Muscle of leg (tissue), 11 donors: Measurements from ENCODE around the gene PINK1. TPM values are rescaled to one million over a fixed set of nuclear protein-coding genes. Genes with fewer than 3 reads are reported as not detected.

Experiments used
- DNase-seq: peaks from one replicate; pipeline ENCODE4 v3.0.0; 2013
- H3K27ac ChIP-seq: one replicate; pipeline ENCODE4 v1.5.1; 2013; ENCODE audit warnings: mild to moderate bottlenecking, low read length, control low read depth
- H3K27me3 ChIP-seq: one replicate; pipeline ENCODE4 v1.6.1; 2013; ENCODE audit warnings: low read length; ENCODE audit not compliant: control insufficient read depth, insufficient read depth
- H3K36me3 ChIP-seq: one replicate; pipeline ENCODE4 v1.6.1; 2013; ENCODE audit warnings: low read length; ENCODE audit not compliant: control insufficient read depth, insufficient read depth
- H3K4me1 ChIP-seq: one replicate; pipeline ENCODE4 v1.6.1; 2013; ENCODE audit warnings: low read length; ENCODE audit not compliant: control insufficient read depth, insufficient read depth
- H3K4me3 ChIP-seq: one replicate; pipeline ENCODE4 v1.5.1; 2013; ENCODE audit warnings: low read length, control low read depth
- H3K9me3 ChIP-seq: replicated peaks from 2 replicates; pipeline ENCODE4 v1.6.1; 2013; ENCODE audit warnings: low read depth, low read length; ENCODE audit not compliant: control insufficient read depth
- WGBS: methylation state at CpG from one replicate; pipeline ENCODE4 v1.1.5; 2013; ENCODE audit warnings: missing lambda C conversion rate; ENCODE audit not compliant: insufficient coverage; 5-methylcytosine and 5-hydroxymethylcytosine counted together
- polyA plus RNA-seq, 8 donors: library from polyadenylated mRNA; unstranded; fragments of 120-200 nt; gene quantifications; one replicate each; pipeline versions ENCODE4 v1.2.1 to v1.2.3, GENCODE V29; 2013; ENCODE audit warnings: inconsistent platforms in 1 of 8, low replicate concordance in 1 of 8; ENCODE audit not compliant: insufficient read length in 8 of 8, insufficient read depth in 1 of 8
- total RNA-seq: library from RNA; stranded (reverse); fragments of 120-200 nt; gene quantifications from one replicate; pipeline ENCODE4 v1.2.4, GENCODE V29; 2013

The PINK1 gene
- total and polyA plus RNA-seq, 9 donors, result 35.5 to 47.5 (median 40.5) TPM

GRCh38 chr1:20658166-20658915, 25.1 kb downstream of the PINK1 start:
- Histone ChIP-seq H3K27me3 (no peaks in the 10 kb centered on the region), H3K27ac (no peak overlapping the region), H3K4me1 (peaks cover 14% of the 10 kb centered on the region), H3K9me3 (no peaks in the 10 kb centered on the region), H3K36me3 (peaks cover 56% of the 10 kb centered on the region), H3K4me3 (no peak overlapping the region)
- WGBS, result 86% methylated on average over 1 of the region's 16 CpGs
- DNase-seq, result no peak

GRCh38 chr1:20660363-20660762, 27.1 kb downstream of the PINK1 start:
- no peak for DNase-seq
- no peaks in the 10 kb centered on the region for H3K27me3 ChIP-seq
- H3K4me1 ChIP-seq, result peaks cover 14% of the 10 kb centered on the region
- 14% methylated on average over 1 of the region's 3 CpGs for WGBS
- H3K27ac ChIP-seq, result no peak overlapping the region
- H3K36me3 ChIP-seq, result peaks cover 41% of the 10 kb centered on the region
- H3K4me3 ChIP-seq, result peak overlapping the region; percentile 93
- no peaks in the 10 kb centered on the region for H3K9me3 ChIP-seq

GRCh38 chr1:20660847-20661206, 27.6 kb downstream of the PINK1 start:
- Histone ChIP-seq H3K9me3 (no peaks in the 10 kb centered on the region), H3K27me3 (no peaks in the 10 kb centered on the region), H3K4me1 (peaks cover 14% of the 10 kb centered on the region), H3K4me3 (peak overlapping the region; percentile 93), H3K27ac (peak overlapping the region; percentile 38), H3K36me3 (peaks cover 36% of the 10 kb centered on the region)
- WGBS, result 0% methylated on average over 5 of the region's 20 CpGs
- no peak for DNase-seq

- Histone ChIP-seq H3K27me3 (no peaks in the 10 kb centered on the region), H3K9me3 (no peaks in the 10 kb centered on the region), H3K4me1 (peaks cover 14% of the 10 kb centered on the region), H3K4me3 (peak within 1 kb of the TSS; percentile 93), H3K27ac (peak within 1 kb of the TSS; percentile 86), H3K36me3 (peaks cover 30% of the 10 kb centered on the region)
- peak; percentile 99 for DNase-seq
- 2% methylated on average over 47 of the region's 58 CpGs for WGBS
These were observed 28.2 kb downstream of the PINK1 start, which contains the start of gene DDOST for GRCh38 chr1:20661207-20662109. Gene DDOST (minus strand): TSS chr1:20661369. CDS start chr1:20661350, 19 bp downstream.

- peaks cover 14% of the 10 kb centered on the region for H3K4me1 ChIP-seq
- WGBS, result 35% methylated on average over 5 of the region's 7 CpGs
- H3K4me3 ChIP-seq, result peak overlapping the region; percentile 93
- H3K36me3 ChIP-seq, result peaks cover 24% of the 10 kb centered on the region
- no peaks in the 10 kb centered on the region for H3K27me3 ChIP-seq
- no peaks in the 10 kb centered on the region for H3K9me3 ChIP-seq
- H3K27ac ChIP-seq, result peak overlapping the region; percentile 86
- no peak for DNase-seq
These were observed 28.8 kb downstream of the PINK1 start for GRCh38 chr1:20662110-20662475.

- Histone ChIP-seq H3K4me3 (no peak overlapping the region), H3K36me3 (peaks cover 13% of the 10 kb centered on the region), H3K9me3 (no peaks in the 10 kb centered on the region), H3K27me3 (no peaks in the 10 kb centered on the region), H3K4me1 (peaks cover 14% of the 10 kb centered on the region), H3K27ac (no peak overlapping the region)
- WGBS, result no CpG with 5 or more reads among the region's 1 CpG
- DNase-seq, result no peak
These were observed 30.1 kb downstream of the PINK1 start for GRCh38 chr1:20663365-20663764.

GRCh38 chr1:20663969-20664715, 30.9 kb downstream of the PINK1 start:
- H3K27ac ChIP-seq, result no peak overlapping the region
- peaks cover 7% of the 10 kb centered on the region for H3K36me3 ChIP-seq
- H3K27me3 ChIP-seq, result no peaks in the 10 kb centered on the region
- peaks cover 14% of the 10 kb centered on the region for H3K4me1 ChIP-seq
- no peak for DNase-seq
- WGBS, result 68% methylated on average over 10 of the region's 12 CpGs
- no peaks in the 10 kb centered on the region for H3K9me3 ChIP-seq
- no peak overlapping the region for H3K4me3 ChIP-seq

GRCh38 chr1:20665726-20666125, 32.5 kb downstream of the PINK1 start:
- H3K4me1 ChIP-seq, result peaks cover 8% of the 10 kb centered on the region
- no peak overlapping the region for H3K4me3 ChIP-seq
- H3K9me3 ChIP-seq, result no peaks in the 10 kb centered on the region
- WGBS, result 83% methylated on average over 8 of the region's 12 CpGs
- no peak overlapping the region for H3K27ac ChIP-seq
- H3K36me3 ChIP-seq, result no peaks in the 10 kb centered on the region
- no peaks in the 10 kb centered on the region for H3K27me3 ChIP-seq
- DNase-seq, result no peak

- peaks cover 8% of the 10 kb centered on the region for H3K4me1 ChIP-seq
- no peak overlapping the region for H3K4me3 ChIP-seq
- no peaks in the 10 kb centered on the region for H3K36me3 ChIP-seq
- no peaks in the 10 kb centered on the region for H3K27me3 ChIP-seq
- peak; percentile 41 for DNase-seq
- peak overlapping the region; percentile 13 for H3K27ac ChIP-seq
- 63% methylated on average over 14 of the region's 16 CpGs for WGBS
- H3K9me3 ChIP-seq, result no peaks in the 10 kb centered on the region
These were observed 32.9 kb downstream of the PINK1 start for GRCh38 chr1:20666146-20666545.

GRCh38 chr1:20666804-20667203, 33.5 kb downstream of the PINK1 start:
- Histone ChIP-seq H3K27ac (no peak overlapping the region), H3K4me1 (peaks cover 6% of the 10 kb centered on the region), H3K27me3 (no peaks in the 10 kb centered on the region), H3K9me3 (no peaks in the 10 kb centered on the region), H3K36me3 (no peaks in the 10 kb centered on the region), H3K4me3 (no peak overlapping the region)
- DNase-seq, result no peak
- 100% methylated on average over 1 of the region's 1 CpG for WGBS
